GM18498 (cell line): ENCODE results near the gene SIPA1L3.
A peak's percentile ranks its signal among the peaks of the same experiment; 100 is the strongest.
"Not testable (repeated sequence)": the region's sequence is repeated elsewhere in the genome, so short reads cannot be mapped to it uniquely, and the experiment has no call there.

Source experiments
- ATAC-seq: cut with Tn5 transposase; IDR thresholded peaks from one replicate; pipeline ENCODE4 v1.9.1; 2021; ENCODE audit warnings: mild to moderate bottlenecking, moderate library complexity; ENCODE audit not compliant: unreplicated experiment

SIPA1L3 gene, protein sequence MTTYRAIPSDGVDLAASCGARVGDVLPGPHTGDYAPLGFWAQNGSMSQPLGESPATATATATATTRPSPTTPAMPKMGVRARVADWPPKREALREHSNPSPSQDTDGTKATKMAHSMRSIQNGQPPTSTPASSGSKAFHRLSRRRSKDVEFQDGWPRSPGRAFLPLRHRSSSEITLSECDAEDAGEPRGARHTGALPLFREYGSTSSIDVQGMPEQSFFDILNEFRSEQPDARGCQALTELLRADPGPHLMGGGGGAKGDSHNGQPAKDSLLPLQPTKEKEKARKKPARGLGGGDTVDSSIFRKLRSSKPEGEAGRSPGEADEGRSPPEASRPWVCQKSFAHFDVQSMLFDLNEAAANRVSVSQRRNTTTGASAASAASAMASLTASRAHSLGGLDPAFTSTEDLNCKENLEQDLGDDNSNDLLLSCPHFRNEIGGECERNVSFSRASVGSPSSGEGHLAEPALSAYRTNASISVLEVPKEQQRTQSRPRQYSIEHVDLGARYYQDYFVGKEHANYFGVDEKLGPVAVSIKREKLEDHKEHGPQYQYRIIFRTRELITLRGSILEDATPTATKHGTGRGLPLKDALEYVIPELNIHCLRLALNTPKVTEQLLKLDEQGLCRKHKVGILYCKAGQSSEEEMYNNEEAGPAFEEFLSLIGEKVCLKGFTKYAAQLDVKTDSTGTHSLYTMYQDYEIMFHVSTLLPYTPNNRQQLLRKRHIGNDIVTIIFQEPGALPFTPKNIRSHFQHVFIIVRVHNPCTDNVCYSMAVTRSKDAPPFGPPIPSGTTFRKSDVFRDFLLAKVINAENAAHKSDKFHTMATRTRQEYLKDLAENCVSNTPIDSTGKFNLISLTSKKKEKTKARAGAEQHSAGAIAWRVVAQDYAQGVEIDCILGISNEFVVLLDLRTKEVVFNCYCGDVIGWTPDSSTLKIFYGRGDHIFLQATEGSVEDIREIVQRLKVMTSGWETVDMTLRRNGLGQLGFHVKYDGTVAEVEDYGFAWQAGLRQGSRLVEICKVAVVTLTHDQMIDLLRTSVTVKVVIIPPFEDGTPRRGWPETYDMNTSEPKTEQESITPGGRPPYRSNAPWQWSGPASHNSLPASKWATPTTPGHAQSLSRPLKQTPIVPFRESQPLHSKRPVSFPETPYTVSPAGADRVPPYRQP (N-terminal part only)

DNA sequence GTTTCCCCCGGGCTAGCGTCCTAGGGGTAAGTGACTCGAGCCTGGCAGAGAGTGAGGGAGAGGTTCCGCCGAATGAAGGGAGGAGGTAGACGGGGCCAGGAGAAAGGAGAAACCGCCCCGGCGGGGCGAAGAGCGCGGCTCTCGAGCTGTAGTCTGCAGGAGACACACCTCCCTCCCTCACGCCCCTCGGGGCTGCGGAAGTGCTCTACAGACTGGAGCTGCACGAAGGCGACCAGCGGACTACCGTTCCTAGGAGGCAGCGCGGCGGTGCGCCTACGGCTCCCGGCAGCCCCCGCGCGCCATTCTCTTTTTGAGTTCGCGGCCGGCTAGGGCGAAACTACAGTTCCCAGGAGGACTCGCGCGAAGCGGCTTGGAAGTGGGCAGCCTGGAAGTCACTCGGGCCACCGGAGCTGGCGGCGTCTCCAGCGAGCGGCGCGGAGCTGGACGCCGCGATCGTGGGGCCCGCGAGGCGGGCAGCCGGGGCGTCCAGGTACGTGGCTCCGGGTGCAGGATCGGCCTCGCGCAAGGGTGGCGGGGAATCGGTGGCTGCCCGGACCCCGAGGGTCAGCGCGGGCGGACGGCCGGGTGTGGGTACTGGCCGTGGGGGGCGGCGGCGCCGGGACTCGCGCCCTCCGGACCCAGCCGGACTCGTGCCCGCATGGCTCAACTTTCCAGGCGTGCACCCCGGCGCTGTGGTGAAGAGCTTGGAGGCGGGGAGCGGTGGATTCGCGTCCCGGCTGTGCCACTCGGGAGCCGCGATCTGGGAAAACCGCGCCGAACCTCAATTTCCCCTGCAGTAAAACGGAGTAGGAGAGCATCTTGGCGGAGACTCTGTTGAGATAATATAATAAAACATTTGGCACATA, at the start of gene SIPA1L3:
Gene SIPA1L3, plus strand, starts transcription at position 340 of the 866 bp plus-strand sequence. CDS start 174,358 bp downstream, outside the sequence.
- ATAC-seq: peak; percentile 85

GRCh38 chr19:37864501-37864900, 42.5 kb upstream of the SIPA1L3 start:
- no peak for ATAC-seq

DNA sequence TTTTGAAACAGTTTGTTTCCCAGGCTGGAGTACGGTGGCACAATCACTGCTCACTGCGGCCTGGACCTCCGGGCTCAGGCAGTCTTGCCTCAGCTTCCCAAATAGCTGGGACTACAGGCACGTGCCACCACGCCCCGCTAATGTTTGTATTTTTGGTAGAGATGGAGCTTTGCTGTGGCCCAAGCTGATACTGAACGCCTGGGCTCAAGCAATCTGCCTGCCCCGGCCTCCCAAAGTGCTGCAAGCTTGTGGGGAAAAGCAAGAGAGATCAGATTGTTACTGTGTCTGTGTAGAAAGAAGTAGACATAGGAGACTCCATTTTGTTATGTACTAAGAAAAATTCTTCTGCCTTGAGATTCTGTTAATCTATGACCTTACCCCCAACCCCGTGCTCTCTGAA, 41.1 kb upstream of the SIPA1L3 start:
- ATAC-seq: not testable (repeated sequence)

GRCh38 chr19:37867831-37868230, 39.2 kb upstream of the SIPA1L3 start:
- no peak for ATAC-seq

GRCh38 chr19:37869766-37870340, 37.2 kb upstream of the SIPA1L3 start:
- no peak for ATAC-seq

GRCh38 chr19:37872383-37872782, 34.6 kb upstream of the SIPA1L3 start:
- no peak for ATAC-seq

DNA sequence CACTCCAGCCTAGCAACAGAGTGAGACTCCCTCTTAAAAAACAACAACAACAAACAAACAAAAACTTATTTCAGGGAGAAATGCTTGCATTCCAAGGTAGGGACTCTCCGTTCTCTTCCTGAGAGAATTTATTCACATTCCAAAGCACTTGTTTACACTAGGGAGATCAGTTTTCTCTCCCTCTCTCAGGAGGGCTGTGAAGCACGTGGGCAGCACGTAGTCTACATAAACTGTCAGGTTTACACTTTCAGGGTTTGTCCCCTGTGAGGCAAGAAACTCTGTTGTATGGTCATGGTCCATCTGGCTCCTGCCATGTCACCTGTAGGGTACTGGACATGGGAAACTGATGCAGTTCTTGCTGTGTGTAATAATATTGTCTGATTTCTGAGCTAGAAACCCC, 32.2 kb upstream of the SIPA1L3 start:
- no peak for ATAC-seq

- ATAC-seq: no peak
Observed at GRCh38 chr19:37876032-37876431, 31.0 kb upstream of the SIPA1L3 start.

DNA sequence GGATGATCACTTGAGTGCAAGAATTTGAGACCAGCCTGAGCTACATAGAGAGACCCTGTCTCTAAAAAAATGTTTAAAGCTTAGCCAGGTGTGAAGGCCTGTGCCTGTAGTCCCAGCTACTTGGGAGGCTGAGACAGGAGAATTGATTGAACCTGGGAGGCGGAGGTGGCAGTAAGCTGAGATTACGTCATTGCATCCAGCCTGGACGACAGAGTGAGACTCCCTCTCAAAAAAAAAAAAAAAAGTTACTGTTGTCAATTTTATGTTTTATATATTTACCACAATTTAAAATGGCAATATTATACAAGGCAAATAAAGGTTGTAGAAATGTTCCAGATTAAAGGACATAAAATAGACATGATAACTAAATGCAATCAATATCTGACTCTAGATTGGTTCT, 29.9 kb upstream of the SIPA1L3 start:
- ATAC-seq: no peak

- no peak for ATAC-seq
Observed at GRCh38 chr19:37885392-37885791, 21.6 kb upstream of the SIPA1L3 start.

- no peak for ATAC-seq
Observed at GRCh38 chr19:37886571-37886970, 20.4 kb upstream of the SIPA1L3 start.

DNA sequence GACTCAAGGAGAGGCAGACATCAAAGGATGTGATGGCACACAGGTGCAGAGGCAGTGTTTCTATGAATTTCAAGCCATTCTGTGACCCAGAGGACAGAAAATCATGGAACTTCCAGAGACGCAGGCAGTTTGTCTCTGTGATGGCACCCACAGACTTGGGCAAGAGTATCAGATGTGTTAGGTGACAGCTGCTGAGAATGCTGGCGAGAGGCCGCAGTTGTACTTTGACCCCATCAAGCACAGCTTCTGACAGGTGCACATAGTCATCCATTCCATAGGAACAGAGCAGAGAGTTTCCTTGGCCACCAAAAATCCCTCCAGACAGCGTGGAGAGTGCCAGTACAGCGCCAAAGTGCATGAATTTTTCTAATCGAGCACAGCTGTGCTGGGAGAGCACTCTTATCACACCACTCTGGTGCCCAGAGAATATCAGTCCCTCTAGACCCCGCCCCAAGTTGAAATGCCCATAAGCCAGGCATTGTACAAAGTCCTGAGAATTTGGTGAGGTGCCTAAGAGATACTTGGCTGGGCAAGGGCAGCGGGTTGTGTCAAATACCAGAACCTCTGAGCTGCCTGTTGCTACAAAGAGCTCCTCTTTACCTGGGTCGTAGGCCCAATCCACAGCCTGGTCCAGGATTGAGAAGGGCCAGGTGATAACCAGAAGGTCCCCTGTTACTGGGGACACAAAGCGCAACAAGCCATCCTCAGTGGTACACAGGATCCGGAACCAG, 13.0 kb upstream of the SIPA1L3 start:
- no peak for ATAC-seq

GRCh38 chr19:37896180-37896579, 10.8 kb upstream of the SIPA1L3 start:
- ATAC-seq: no peak

GRCh38 chr19:37899453-37899852, 7.6 kb upstream of the SIPA1L3 start:
- no peak for ATAC-seq

- ATAC-seq: no peak
Observed at GRCh38 chr19:37899966-37900365, 7.0 kb upstream of the SIPA1L3 start.

GRCh38 chr19:37902668-37903067, 4.3 kb upstream of the SIPA1L3 start:
- ATAC-seq: no peak

DNA sequence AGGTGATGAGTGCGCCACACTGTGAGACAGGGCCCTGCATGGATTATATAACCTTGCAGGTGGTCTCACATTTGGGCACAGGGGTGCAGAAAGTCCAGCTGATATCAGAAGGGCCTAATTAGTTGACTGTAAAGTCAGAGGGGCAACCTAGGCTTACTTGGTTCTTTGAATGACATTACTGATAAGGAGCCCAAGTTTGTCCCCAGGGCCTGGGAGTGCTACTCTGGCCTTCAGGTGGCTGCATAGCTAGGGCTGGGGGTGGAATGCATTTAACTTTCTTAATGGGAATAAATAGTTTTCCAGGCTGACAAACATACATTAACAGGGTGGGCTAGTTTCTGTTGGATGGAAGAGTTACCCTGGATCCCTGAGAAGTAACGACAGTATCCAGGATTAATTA, 3.9 kb upstream of the SIPA1L3 start:
- ATAC-seq: no peak

DNA sequence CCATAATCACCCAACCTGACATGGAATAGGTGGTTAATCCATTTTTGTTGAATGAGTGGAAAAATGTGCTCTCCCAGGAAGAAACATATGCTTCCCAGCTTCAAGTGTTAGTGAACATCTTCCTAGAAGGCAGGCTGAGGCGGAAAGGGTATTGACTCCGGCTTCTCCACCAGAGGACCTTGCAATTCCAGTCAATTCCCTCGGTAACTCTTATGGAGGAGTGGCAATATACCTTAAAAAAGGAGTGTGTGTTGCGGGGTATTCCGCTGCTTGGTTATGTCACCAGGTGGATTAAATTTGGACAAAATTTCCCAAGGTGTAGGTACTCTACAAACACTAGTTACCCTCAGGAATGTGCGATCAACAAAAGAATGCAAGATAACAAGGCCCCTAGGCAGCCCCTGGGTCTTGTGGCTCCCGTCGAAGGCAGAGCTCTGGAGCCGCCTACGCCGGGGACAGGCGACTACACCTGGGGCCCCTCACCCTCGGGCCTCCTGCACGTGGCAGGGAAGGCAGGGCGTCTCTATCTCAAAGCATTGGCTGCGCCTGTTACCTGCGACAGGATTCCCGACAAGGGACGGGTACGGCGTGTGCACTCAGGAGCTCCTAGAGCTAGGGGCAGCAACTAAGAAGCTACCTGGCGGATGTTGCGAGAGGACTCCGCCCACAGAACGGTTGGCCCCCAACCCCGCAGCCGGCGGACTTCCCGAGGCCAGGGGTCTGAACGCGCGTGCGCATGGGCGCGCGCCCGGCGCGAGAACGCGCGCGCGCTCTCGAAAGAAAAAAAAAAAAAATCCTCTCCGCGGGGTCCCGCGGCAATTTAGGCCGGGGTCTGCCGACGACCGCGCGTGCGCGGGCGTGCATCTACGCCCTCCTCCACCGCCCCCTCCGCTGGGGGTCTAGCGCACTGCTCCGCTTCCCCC, 801 bp upstream of the SIPA1L3 start, which contains the start of gene WDR87:
Gene WDR87, minus strand, starts transcription at position 649 of the 923 bp plus-strand sequence. CDS start 8,355 bp downstream, outside the sequence.
- ATAC-seq: peak; percentile 33
